GM13977 (cell line): ENCODE results near the gene OGN.

Experiments used
- DNase-seq: peaks from one replicate; pipeline ENCODE4 v3.0.0; 2012; ENCODE audit warnings: low spot score
- in situ Hi-C: fragments of 300-500 bp; cut with MboI; formaldehyde crosslinking; loops from one replicate; pipeline ENCODE4 v1.12.0; 2022; ENCODE audit warnings: low sequenced_read_pairs, low pct_unique_long_range_greater_than_20kb, mixed read lengths, inconsistent platforms; ENCODE audit not compliant: unreplicated experiment
- TF ChIP-seq, protein P1 (sequence below): IDR thresholded peaks from 2 replicates; pipeline ENCODE4 v1.5.1; 2012; ENCODE audit warnings: mild to moderate bottlenecking, control low read depth; ENCODE audit not compliant: insufficient read depth; ENCODE audit errors: extremely low read depth, missing control alignments

Gene OGN

DNA sequence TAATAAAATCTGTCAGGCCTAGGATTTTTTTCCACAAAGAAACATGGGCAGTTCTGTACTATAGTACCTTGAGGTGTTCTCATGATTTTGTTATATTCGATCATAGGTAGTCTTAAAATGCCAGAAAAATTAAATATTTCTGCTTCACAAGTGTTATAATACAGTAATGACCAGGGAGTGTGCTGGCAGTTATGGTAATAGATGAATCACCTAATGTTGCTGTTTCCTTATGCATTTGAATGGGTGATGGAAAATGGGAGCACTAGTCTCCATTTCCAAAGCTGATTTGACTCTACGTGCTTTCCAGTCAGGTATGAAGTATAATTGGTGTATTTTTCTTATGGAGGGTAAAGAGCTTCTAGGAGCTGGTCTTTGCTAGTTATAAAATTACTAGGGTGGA lies 23.8 kb downstream of the OGN start:
- in situ Hi-C loops = no loop called here

GRCh38 chr9:92378865-92379560 lies 25.4 kb downstream of the OGN start:
- no peak for DNase-seq
- in situ Hi-C loops = no loop called here
- TF ChIP-seq, protein P1, sequence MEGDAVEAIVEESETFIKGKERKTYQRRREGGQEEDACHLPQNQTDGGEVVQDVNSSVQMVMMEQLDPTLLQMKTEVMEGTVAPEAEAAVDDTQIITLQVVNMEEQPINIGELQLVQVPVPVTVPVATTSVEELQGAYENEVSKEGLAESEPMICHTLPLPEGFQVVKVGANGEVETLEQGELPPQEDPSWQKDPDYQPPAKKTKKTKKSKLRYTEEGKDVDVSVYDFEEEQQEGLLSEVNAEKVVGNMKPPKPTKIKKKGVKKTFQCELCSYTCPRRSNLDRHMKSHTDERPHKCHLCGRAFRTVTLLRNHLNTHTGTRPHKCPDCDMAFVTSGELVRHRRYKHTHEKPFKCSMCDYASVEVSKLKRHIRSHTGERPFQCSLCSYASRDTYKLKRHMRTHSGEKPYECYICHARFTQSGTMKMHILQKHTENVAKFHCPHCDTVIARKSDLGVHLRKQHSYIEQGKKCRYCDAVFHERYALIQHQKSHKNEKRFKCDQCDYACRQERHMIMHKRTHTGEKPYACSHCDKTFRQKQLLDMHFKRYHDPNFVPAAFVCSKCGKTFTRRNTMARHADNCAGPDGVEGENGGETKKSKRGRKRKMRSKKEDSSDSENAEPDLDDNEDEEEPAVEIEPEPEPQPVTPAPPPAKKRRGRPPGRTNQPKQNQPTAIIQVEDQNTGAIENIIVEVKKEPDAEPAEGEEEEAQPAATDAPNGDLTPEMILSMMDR = no peak

More for the DNA sequence above, 23.8 kb downstream of the OGN start:
- TF ChIP-seq, protein P1 = no peak
- DNase-seq = no peak

GRCh38 chr9:92377876-92378275 lies 26.5 kb downstream of the OGN start:
- in situ Hi-C loops = no loop called here
- no peak for DNase-seq

GRCh38 chr9:92373167-92373566 lies 31.2 kb downstream of the OGN start:
- DNase-seq = no peak
- in situ Hi-C loops = no loop called here
- TF ChIP-seq, protein P1 = no peak

More at GRCh38 chr9:92377876-92378275, 26.5 kb downstream of the OGN start:
- TF ChIP-seq, protein P1 = no peak

GRCh38 chr9:92369075-92369474 lies 35.3 kb downstream of the OGN start:
- no peak for DNase-seq
- in situ Hi-C loops = no loop called here
- TF ChIP-seq, protein P1 = no peak

DNA sequence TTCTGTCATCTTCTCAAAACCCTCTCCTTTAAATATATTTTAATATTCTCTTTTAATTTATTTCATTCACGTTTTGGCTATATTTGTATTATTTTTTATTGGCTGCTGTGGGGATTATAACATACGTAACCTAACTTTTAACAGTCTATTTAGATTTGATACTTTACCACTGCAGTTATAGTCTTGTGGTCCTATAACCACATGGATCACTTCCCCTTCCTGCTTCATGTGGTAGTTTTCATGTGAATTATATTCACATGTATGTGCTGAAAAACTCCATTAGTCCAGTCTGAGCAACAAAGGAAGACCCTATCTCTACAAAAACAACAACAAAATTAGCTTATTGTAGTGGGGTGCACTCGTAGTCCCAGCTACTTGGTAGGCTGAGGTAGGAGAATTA lies 44.3 kb downstream of the OGN start:
- in situ Hi-C loops = no loop called here
- no peak for DNase-seq
- TF ChIP-seq, protein P1 = no peak
